ENCODE results near the gene RASGRF1.

DNA sequence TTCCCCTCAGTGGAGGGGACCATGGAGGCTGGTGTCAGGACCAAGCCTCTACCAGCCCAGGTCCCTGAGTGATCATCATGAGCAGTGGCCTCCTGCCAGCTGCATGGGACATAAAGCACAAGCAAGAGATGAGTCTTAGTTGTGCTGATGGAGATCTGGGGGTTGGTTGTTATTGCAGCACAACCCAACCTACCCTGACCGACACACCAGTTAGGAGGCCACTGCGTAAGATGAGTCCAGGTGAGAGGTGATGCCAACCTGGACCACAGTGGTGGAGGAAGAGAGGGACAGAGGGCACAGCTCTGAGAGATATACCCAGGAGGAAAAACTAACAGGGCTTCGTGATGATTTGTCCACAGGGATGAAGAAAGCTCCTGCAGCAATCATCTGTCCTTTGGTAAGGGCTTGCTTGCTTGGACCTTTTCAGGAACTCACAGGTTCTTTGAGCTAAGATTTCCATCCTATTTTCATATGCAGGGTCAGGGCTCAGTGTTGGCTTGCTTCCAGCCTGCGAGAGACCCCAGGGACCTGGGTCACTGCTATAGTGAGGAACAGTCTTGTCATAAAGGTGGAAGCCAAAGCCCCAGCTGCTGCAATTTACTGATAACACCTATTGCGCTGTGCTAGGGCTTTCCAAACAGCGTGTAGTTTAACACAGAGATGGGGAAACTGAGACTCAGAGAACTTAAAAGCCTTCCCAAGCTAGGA is 8.1 kb downstream of the RASGRF1 start:
- TF ChIP-seq, protein P1, sequence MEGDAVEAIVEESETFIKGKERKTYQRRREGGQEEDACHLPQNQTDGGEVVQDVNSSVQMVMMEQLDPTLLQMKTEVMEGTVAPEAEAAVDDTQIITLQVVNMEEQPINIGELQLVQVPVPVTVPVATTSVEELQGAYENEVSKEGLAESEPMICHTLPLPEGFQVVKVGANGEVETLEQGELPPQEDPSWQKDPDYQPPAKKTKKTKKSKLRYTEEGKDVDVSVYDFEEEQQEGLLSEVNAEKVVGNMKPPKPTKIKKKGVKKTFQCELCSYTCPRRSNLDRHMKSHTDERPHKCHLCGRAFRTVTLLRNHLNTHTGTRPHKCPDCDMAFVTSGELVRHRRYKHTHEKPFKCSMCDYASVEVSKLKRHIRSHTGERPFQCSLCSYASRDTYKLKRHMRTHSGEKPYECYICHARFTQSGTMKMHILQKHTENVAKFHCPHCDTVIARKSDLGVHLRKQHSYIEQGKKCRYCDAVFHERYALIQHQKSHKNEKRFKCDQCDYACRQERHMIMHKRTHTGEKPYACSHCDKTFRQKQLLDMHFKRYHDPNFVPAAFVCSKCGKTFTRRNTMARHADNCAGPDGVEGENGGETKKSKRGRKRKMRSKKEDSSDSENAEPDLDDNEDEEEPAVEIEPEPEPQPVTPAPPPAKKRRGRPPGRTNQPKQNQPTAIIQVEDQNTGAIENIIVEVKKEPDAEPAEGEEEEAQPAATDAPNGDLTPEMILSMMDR (IDR thresholded peaks at IDR 0.05) = no peak
- TF ChIP-seq EZH2 (IDR thresholded peaks at IDR 0.05; ENCODE audit: borderline replicate concordance, insufficient read depth, low read depth, low read length, poor library complexity, severe bottlenecking) = no peak

Data from B cell (primary cell).